H1 (cell line): Measurements from ENCODE around the gene GLT8D2. TPM values are rescaled to one million over a fixed set of nuclear protein-coding genes. Genes with fewer than 3 reads are reported as not detected.
A peak's percentile ranks its signal among the peaks of the same experiment; 100 is the strongest.

Source experiments
- ASH2L ChIP-seq: fragments of 200-600, 300-600 bp; sonication (generic); IDR thresholded peaks from one replicate; pipeline ENCODE4 v1.7.1; 2017; ENCODE audit warnings: low read length
- BCL11A ChIP-seq, 2 experiments: IDR thresholded peaks; one replicate each; pipeline ENCODE4 v1.6.1; 2011; ENCODE audit warnings: low read depth in 2 of 2, low read length in 2 of 2, mild to moderate bottlenecking in 2 of 2
- CBX5 ChIP-seq: fragments of 300-800, 300-1000 bp; sonication (generic); IDR thresholded peaks from 2 replicates; pipeline ENCODE4 v1.7.1; 2016; ENCODE audit warnings: antibody characterized with exemption, low read length, low read depth
- CHD2 ChIP-seq: IDR thresholded peaks from 2 replicates; pipeline ENCODE4 v1.6.1; 2012; ENCODE audit warnings: low read length, improper control_type of control experiment
- SIRT6 ChIP-seq: IDR thresholded peaks from one replicate; pipeline ENCODE4 v1.7.1; 2012; ENCODE audit warnings: low read length, inconsistent platforms
- TBP ChIP-seq: IDR thresholded peaks from 2 replicates; pipeline ENCODE4 v1.6.1; 2011; ENCODE audit warnings: low read depth, low read length, improper control_type of control experiment
- polyA plus RNA-seq, 7 experiments: library from polyadenylated mRNA; depleted of rRNA in 3 of 7; stranded (reverse) in 5 of 7; unstranded in 2 of 7; fragments of >200 nt in 5 of 7; fragments of 200-250 nt in 2 of 7; gene quantifications; 1 replicate in 5 of 7; 2 replicates in 1 of 7; 4 replicates in 1 of 7; pipeline versions ENCODE4 v1.2.1 to v1.2.3, GENCODE V29; 2011 to 2013; ENCODE audit warnings: missing spikeins in 2 of 7, mixed read lengths in 2 of 7
- total RNA-seq: library from RNA; stranded (reverse); fragmentation: NEBNext Ultra II Directional; extraction: Animal tissue kit (Norgen Biotek cat#: 25700); gene quantifications from 2 replicates; pipeline ENCODE4 v1.2.1, GENCODE V29; 2021
- TF ChIP-seq, protein P1 (sequence below): fragments of 300-600 bp; sonication (generic); IDR thresholded peaks from 2 replicates; pipeline ENCODE4 v1.7.1; 2012; ENCODE audit warnings: low read length, moderate library complexity, mild to moderate bottlenecking, inconsistent platforms; ENCODE audit not compliant: insufficient replicate concordance
- TF ChIP-seq, protein P2 (sequence below): IDR thresholded peaks from 2 replicates; pipeline ENCODE4 v1.6.1; 2012; ENCODE audit warnings: low read length, inconsistent platforms

GLT8D2 gene
- total and polyA plus RNA-seq, 2 of the 8 experiments (the other 6 are each of a cell fraction or from before 2014, with no cell fraction given): 6.8 to 9.8 TPM

DNA sequence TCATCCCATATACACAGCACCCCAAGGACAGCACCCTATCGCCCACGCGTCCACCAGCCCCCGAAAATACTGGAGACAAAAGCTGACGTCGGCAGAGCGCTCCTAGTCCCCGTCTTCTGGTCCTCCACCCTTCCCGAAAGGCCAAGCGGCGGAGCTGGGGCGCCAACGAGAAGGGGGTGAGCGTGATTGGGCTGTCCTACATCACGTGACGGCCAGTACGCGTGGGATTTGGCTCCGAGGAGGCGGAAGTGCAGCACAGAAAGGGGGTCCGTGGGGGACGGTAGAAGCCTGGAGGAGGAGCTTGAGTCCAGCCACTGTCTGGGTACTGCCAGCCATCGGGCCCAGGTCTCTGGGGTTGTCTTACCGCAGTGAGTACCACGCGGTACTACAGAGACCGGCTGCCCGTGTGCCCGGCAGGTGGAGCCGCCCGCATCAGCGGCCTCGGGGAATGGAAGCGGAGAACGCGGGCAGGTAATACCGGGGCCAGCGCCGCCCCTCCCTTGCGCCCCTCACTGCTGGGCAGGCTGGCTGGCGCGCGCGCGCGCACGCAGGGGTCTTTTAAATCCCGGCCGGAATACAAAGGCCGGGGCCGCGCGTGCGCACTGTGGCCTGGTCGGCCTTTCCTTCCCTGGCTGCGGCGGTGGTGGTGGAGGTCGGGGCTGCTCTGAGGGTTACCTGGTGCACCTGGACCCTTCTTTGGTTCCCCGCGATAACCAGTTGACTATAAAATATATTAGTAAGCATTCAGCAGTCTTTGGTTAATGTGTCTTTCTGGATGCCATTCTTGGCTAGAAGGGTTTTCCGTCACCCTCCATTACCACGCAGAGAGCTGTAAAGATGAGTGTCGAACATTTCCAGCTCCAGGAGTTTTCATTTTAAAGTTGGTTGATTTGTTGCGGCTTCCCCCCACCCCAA lies 84.1 kb downstream of the GLT8D2 start, which contains the start of gene TDG (continued):
- TF ChIP-seq, protein P1, sequence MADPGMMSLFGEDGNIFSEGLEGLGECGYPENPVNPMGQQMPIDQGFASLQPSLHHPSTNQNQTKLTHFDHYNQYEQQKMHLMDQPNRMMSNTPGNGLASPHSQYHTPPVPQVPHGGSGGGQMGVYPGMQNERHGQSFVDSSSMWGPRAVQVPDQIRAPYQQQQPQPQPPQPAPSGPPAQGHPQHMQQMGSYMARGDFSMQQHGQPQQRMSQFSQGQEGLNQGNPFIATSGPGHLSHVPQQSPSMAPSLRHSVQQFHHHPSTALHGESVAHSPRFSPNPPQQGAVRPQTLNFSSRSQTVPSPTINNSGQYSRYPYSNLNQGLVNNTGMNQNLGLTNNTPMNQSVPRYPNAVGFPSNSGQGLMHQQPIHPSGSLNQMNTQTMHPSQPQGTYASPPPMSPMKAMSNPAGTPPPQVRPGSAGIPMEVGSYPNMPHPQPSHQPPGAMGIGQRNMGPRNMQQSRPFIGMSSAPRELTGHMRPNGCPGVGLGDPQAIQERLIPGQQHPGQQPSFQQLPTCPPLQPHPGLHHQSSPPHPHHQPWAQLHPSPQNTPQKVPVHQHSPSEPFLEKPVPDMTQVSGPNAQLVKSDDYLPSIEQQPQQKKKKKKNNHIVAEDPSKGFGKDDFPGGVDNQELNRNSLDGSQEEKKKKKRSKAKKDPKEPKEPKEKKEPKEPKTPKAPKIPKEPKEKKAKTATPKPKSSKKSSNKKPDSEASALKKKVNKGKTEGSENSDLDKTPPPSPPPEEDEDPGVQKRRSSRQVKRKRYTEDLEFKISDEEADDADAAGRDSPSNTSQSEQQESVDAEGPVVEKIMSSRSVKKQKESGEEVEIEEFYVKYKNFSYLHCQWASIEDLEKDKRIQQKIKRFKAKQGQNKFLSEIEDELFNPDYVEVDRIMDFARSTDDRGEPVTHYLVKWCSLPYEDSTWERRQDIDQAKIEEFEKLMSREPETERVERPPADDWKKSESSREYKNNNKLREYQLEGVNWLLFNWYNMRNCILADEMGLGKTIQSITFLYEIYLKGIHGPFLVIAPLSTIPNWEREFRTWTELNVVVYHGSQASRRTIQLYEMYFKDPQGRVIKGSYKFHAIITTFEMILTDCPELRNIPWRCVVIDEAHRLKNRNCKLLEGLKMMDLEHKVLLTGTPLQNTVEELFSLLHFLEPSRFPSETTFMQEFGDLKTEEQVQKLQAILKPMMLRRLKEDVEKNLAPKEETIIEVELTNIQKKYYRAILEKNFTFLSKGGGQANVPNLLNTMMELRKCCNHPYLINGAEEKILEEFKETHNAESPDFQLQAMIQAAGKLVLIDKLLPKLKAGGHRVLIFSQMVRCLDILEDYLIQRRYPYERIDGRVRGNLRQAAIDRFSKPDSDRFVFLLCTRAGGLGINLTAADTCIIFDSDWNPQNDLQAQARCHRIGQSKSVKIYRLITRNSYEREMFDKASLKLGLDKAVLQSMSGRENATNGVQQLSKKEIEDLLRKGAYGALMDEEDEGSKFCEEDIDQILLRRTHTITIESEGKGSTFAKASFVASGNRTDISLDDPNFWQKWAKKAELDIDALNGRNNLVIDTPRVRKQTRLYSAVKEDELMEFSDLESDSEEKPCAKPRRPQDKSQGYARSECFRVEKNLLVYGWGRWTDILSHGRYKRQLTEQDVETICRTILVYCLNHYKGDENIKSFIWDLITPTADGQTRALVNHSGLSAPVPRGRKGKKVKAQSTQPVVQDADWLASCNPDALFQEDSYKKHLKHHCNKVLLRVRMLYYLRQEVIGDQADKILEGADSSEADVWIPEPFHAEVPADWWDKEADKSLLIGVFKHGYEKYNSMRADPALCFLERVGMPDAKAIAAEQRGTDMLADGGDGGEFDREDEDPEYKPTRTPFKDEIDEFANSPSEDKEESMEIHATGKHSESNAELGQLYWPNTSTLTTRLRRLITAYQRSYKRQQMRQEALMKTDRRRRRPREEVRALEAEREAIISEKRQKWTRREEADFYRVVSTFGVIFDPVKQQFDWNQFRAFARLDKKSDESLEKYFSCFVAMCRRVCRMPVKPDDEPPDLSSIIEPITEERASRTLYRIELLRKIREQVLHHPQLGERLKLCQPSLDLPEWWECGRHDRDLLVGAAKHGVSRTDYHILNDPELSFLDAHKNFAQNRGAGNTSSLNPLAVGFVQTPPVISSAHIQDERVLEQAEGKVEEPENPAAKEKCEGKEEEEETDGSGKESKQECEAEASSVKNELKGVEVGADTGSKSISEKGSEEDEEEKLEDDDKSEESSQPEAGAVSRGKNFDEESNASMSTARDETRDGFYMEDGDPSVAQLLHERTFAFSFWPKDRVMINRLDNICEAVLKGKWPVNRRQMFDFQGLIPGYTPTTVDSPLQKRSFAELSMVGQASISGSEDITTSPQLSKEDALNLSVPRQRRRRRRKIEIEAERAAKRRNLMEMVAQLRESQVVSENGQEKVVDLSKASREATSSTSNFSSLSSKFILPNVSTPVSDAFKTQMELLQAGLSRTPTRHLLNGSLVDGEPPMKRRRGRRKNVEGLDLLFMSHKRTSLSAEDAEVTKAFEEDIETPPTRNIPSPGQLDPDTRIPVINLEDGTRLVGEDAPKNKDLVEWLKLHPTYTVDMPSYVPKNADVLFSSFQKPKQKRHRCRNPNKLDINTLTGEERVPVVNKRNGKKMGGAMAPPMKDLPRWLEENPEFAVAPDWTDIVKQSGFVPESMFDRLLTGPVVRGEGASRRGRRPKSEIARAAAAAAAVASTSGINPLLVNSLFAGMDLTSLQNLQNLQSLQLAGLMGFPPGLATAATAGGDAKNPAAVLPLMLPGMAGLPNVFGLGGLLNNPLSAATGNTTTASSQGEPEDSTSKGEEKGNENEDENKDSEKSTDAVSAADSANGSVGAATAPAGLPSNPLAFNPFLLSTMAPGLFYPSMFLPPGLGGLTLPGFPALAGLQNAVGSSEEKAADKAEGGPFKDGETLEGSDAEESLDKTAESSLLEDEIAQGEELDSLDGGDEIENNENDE: no peak
- TF ChIP-seq TBP (peak; percentile 92), BCL11A (IDR thresholded peaks at IDR 0.05; ENCODE audit: low read depth in 2 of 2, low read length in 2 of 2) (no peak), CHD2 (peak; percentile 32; the same call in 1 of the 2 replicates), SIRT6 (no peak), ASH2L (peak; percentile 97), CBX5 (no peak)
- TF ChIP-seq, protein P2, sequence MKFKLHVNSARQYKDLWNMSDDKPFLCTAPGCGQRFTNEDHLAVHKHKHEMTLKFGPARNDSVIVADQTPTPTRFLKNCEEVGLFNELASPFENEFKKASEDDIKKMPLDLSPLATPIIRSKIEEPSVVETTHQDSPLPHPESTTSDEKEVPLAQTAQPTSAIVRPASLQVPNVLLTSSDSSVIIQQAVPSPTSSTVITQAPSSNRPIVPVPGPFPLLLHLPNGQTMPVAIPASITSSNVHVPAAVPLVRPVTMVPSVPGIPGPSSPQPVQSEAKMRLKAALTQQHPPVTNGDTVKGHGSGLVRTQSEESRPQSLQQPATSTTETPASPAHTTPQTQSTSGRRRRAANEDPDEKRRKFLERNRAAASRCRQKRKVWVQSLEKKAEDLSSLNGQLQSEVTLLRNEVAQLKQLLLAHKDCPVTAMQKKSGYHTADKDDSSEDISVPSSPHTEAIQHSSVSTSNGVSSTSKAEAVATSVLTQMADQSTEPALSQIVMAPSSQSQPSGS: 0 out of 2 replicates have a peak, but pooled peaks have one; percentile 27
